ENCODE data around the gene MAP3K14.

- no peak for TF ChIP-seq HCFC1 (IDR thresholded peaks at IDR 0.05; ENCODE audit: low read length)
- no peak for TF ChIP-seq CTCF (IDR thresholded peaks at IDR 0.05 in 2 of 3, conservative IDR thresholded peaks at IDR 0.05 in 1 of 3; ENCODE audit: control insufficient read depth in 2 of 3, extremely low read depth in 1 of 3, insufficient read depth in 1 of 3, low read depth in 3 of 3, low read length in 3 of 3)
- TF ChIP-seq ELK1 (IDR thresholded peaks at IDR 0.05; ENCODE audit: low read depth, low read length), result no peak
- no peak for TF ChIP-seq RAD21 (IDR thresholded peaks at IDR 0.05; ENCODE audit: insufficient read depth, low read depth, low read length)
Measured at GRCh38 chr17:45242029-45242414, 74.8 kb downstream of the MAP3K14 start.

Measured in GM12878 (cell line).